Right lobe of liver (tissue), 4 donors: Measurements from ENCODE around the gene STK16.

ENCODE experiments used
- POLR2A ChIP-seq: fragments of 450-650 bp; IDR thresholded peaks from one replicate; pipeline ENCODE4 v1.6.1; 2017; ENCODE audit warnings: antibody characterized with exemption, mild to moderate bottlenecking
- TF ChIP-seq, protein P1 (sequence below), 4 donors: fragments of 200-600 bp in 3 of 4; fragments of 450-650 bp in 1 of 4; IDR thresholded peaks; one replicate each; pipeline versions ENCODE4 v1.5.1 to v1.8.0; 2016 to 2022; ENCODE audit warnings: antibody characterized with exemption in 4 of 4, mild to moderate bottlenecking in 2 of 4
- donor health status: DM: no; HTN: no; CAD: no.
- donor health status: DM: no; HTN: no; CAD: no.
- donor health status: DM: no; HTN: yes; CAD: no.

DNA sequence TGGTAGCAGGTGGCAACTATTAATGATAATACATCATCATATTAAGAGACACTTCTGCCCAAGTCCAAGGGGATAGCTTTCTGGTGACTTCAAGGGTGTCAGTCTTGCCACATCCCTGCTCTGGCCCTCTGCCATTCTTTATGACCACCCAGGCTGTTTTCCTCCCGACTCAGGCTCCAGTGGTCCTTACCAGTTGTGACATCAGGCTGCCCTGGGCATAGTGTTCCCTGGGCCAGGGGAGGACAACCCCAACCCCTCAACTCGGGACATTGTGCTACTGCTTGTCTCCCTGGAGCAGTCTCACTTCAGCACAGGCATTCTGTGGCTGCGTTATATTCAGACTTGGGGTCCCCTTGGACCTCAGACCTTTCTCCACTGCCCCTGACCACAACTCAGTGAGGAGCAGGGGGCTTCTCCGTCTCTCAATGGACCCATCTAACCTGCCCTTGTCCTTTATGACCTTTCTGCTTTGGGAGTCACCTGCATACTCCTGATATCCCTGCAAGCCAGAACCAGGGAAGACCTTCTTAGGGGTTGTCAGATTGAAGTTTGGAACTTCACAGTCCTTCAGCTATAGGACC is 46.7 kb downstream of the STK16 start:
- TF ChIP-seq, protein P1, sequence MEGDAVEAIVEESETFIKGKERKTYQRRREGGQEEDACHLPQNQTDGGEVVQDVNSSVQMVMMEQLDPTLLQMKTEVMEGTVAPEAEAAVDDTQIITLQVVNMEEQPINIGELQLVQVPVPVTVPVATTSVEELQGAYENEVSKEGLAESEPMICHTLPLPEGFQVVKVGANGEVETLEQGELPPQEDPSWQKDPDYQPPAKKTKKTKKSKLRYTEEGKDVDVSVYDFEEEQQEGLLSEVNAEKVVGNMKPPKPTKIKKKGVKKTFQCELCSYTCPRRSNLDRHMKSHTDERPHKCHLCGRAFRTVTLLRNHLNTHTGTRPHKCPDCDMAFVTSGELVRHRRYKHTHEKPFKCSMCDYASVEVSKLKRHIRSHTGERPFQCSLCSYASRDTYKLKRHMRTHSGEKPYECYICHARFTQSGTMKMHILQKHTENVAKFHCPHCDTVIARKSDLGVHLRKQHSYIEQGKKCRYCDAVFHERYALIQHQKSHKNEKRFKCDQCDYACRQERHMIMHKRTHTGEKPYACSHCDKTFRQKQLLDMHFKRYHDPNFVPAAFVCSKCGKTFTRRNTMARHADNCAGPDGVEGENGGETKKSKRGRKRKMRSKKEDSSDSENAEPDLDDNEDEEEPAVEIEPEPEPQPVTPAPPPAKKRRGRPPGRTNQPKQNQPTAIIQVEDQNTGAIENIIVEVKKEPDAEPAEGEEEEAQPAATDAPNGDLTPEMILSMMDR (IDR thresholded peaks at IDR 0.05): no peak
- TF ChIP-seq POLR2A: no peak
